HCT116 (cell line): ENCODE measurements around the gene CPED1. TPM values are rescaled to one million over a fixed set of nuclear protein-coding genes. Genes with fewer than 3 reads are reported as not detected.

Experiments used
- ATAC-seq: fragments of 200-7000 bp; cut with Tn5 transposase; 2 replicates; pipeline ENCODE4 v1.9.1; 2020; ENCODE audit warnings: mild to moderate bottlenecking, moderate library complexity
- BruUV-seq: library from RNA; stranded (reverse); fragments of 400-500 nt; replicated peaks from 2 replicates; lab custom pipeline; 2021; lab: Mats Ljungman, UMichigan
- CTCF ChIA-PET: fragments of 300-600 bp; sonication (Branson Sonifier 250); formaldehyde crosslinking; loops from one replicate; lab custom pipeline; 2021; ENCODE audit warnings: antibody characterized with exemption; lab: Charles Lee
- POLR2A ChIA-PET: fragments of 300-600, 350-600 bp; sonication (Branson Sonifier 250); formaldehyde crosslinking; loops from one replicate; lab custom pipeline; 2021; ENCODE audit warnings: antibody characterized with exemption; lab: Charles Lee
- RAD21 ChIA-PET, 2 experiments: fragments of 300-600 bp; sonication (Branson Sonifier 250); formaldehyde crosslinking; loops; one replicate each; lab custom pipeline; 2023; ENCODE audit warnings: low total read pairs in 2 of 2; ENCODE audit not compliant: uncharacterized antibody in 2 of 2, unreplicated experiment in 2 of 2, low non-redundant PET in 1 of 2; lab: Charles Lee
- DNase-seq: peaks from one replicate; pipeline ENCODE4 v3.0.0-alpha.2; 2010; ENCODE audit warnings: low read depth, low spot score
- H2AFZ ChIP-seq: fragments of 200-600 bp; shearing (Covaris generic), sonication (generic); 2 replicates; pipeline ENCODE4 v1.6.1; 2017; ENCODE audit warnings: low read depth, mixed run types, mixed read lengths, antibody characterized with exemption, low read length; ENCODE audit not compliant: poor library complexity, severe bottlenecking
- H3K27ac ChIP-seq: 2 replicates; pipeline ENCODE4 v1.5.1; 2012; ENCODE audit warnings: low read depth, low read length
- H3K27me3 ChIP-seq: fragments of 200-600 bp; sonication (generic); 2 replicates; pipeline ENCODE4 v1.6.1; 2016; ENCODE audit warnings: mixed run types, low read length, mixed read lengths; ENCODE audit not compliant: insufficient read depth
- H3K36me3 ChIP-seq, 2 experiments: fragments of 200-500 bp in 1 of 2; fragments of 200-600 bp in 1 of 2; sonication (Bioruptor generic) in 1 of 2; sonication (generic) in 1 of 2; 2 replicates each; pipeline versions ENCODE4 v1.5.1 to v1.6.1; 2014 to 2016; ENCODE audit warnings: low read length in 2 of 2, inconsistent platforms in 1 of 2, mixed read lengths in 1 of 2, mixed run types in 1 of 2; ENCODE audit not compliant: insufficient read depth in 2 of 2, control insufficient read depth in 1 of 2
- H3K4me1 ChIP-seq, 2 experiments: fragments of 200-600 bp in 1 of 2; sonication (generic) in 1 of 2; 2 replicates each; pipeline versions ENCODE4 v1.5.1 to v1.6.1; 2012 to 2017; ENCODE audit warnings: low read length in 2 of 2, inconsistent platforms in 1 of 2, mild to moderate bottlenecking in 1 of 2, mixed read lengths in 1 of 2, mixed run types in 1 of 2, moderate library complexity in 1 of 2; ENCODE audit not compliant: insufficient read depth in 2 of 2, control insufficient read depth in 1 of 2
- H3K4me2 ChIP-seq: fragments of 200-600 bp; sonication (generic); 2 replicates; pipeline ENCODE4 v1.6.1; 2017; ENCODE audit warnings: mixed run types, low read length, mixed read lengths
- H3K4me3 ChIP-seq, 2 experiments: fragments of 200-600 bp in 1 of 2; sonication (generic) in 1 of 2; replicated peaks in 1 of 2; 2 replicates each; pipeline ENCODE4 v1.5.1; 2011 to 2016; ENCODE audit warnings: low read length in 2 of 2, control low read depth in 1 of 2, low read depth in 1 of 2, mild to moderate bottlenecking in 1 of 2, mixed read lengths in 1 of 2, mixed run types in 1 of 2
- H3K79me2 ChIP-seq: fragments of 200-600 bp; sonication (generic); 2 replicates; pipeline ENCODE4 v1.6.1; 2017; ENCODE audit warnings: mild to moderate bottlenecking, mixed run types, low read length, moderate library complexity, mixed read lengths; ENCODE audit not compliant: insufficient read depth
- H3K9ac ChIP-seq: fragments of 200-600 bp; sonication (generic); 2 replicates; pipeline ENCODE4 v1.6.1; 2016; ENCODE audit warnings: low read length, mixed read lengths
- H3K9me2 ChIP-seq: fragments of 200-600 bp; sonication (generic), shearing (Covaris generic); 2 replicates; pipeline ENCODE4 v1.6.1; 2017; ENCODE audit warnings: mixed run types, mild to moderate bottlenecking, moderate library complexity; ENCODE audit not compliant: insufficient read depth
- H3K9me3 ChIP-seq, 2 experiments: fragments of 200-500 bp in 1 of 2; fragments of 200-600 bp in 1 of 2; sonication (Bioruptor generic) in 1 of 2; sonication (generic) in 1 of 2; 2 replicates each; pipeline ENCODE4 v1.6.1; 2014 to 2017; ENCODE audit warnings: low read length in 2 of 2, mixed read lengths in 2 of 2, inconsistent platforms in 1 of 2, low read depth in 1 of 2, mild to moderate bottlenecking in 1 of 2, mixed run types in 1 of 2, moderate library complexity in 1 of 2; ENCODE audit not compliant: control insufficient read depth in 1 of 2, insufficient read depth in 1 of 2
- H4K20me1 ChIP-seq: fragments of 200-600 bp; sonication (generic), shearing (Covaris generic); 2 replicates; pipeline ENCODE4 v1.6.1; 2017; ENCODE audit warnings: mixed run types, mild to moderate bottlenecking, moderate library complexity; ENCODE audit not compliant: insufficient read depth
- CBX3 ChIP-seq: IDR thresholded peaks from 2 replicates; pipeline ENCODE4 v1.6.1; 2012; ENCODE audit warnings: low read depth
- EGR1 ChIP-seq: IDR thresholded peaks from 2 replicates; pipeline ENCODE4 v1.6.1; 2012; ENCODE audit warnings: low read depth
- EZH2phosphoT487 ChIP-seq: fragments of 200-600 bp; IDR thresholded peaks from 2 replicates; pipeline ENCODE4 v1.6.1; 2018; ENCODE audit warnings: antibody characterized with exemption, borderline replicate concordance
- RAD21 ChIP-seq: IDR thresholded peaks from 2 replicates; pipeline ENCODE4 v1.6.1; 2012; ENCODE audit warnings: low read depth, mild to moderate bottlenecking
- SIN3A ChIP-seq: IDR thresholded peaks from 2 replicates; pipeline ENCODE4 v1.6.1; 2012; ENCODE audit warnings: low read depth
- SP1 ChIP-seq: IDR thresholded peaks from 2 replicates; pipeline ENCODE4 v1.6.1; 2012; ENCODE audit warnings: low read depth
- TCF7L2 ChIP-seq: IDR thresholded peaks from 2 replicates; pipeline ENCODE4 v1.7.0; 2011; ENCODE audit warnings: borderline replicate concordance, inconsistent platforms; ENCODE audit not compliant: insufficient read depth, insufficient read length; ENCODE audit errors: extremely low read depth
- intact Hi-C: fragments of 100-400 bp; cut with micrococcal nuclease; formaldehyde crosslinking; loops from 2 replicates; pipeline ENCODE4 v1.10.0; 2022
- total RNA-seq: library from RNA; stranded (reverse); gene quantifications from one replicate; pipeline ENCODE4 v1.2.1, GENCODE V29; 2021; ENCODE audit not compliant: unreplicated experiment
- TF ChIP-seq, protein P1 (sequence below): IDR thresholded peaks from 2 replicates; pipeline ENCODE4 v1.6.1; 2012
- TF ChIP-seq, protein P2 (sequence below): IDR thresholded peaks from 2 replicates; pipeline ENCODE4 v1.6.1; 2012; ENCODE audit warnings: low read depth

Gene CPED1
- total RNA-seq, 1 experiment from 2014 or later: 1.2 TPM

DNA sequence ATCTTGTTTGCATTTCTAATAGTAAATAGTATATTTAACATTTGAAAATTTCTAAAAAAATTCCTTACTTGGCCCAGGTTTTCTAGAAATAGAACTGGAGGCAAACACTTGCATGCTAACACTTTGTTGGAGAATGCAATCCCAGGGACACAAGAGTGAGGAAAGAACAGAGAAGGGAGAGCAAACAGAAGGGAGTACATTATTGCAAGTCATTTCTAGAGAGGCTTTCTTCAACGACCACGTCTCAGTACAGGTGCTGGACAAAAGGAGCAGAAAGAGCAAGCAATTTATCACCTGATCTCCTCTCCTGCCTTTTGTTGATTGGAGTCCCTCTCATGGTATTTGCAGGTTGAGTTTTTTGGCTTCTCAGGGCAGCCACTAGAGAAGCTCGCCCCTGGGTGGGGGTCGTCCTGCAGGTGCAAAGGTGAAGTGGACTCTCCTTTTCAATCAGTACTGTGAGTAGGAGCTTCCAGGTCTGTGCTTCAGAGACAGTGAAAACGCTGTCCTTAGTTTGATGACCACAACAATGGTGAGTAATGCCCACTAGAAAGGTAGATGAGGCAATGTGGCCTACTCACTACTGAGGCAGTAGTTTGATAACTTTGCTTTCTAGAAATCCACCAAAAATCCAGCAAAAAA, 5.2 kb downstream of the CPED1 start:
- H3K9ac ChIP-seq: no peak overlapping the region
- H3K27me3 ChIP-seq: no peaks in the 10 kb centered on the region
- H4K20me1 ChIP-seq: no peaks in the 10 kb centered on the region
- no peaks in the 10 kb centered on the region for H3K36me3 ChIP-seq
- POLR2A ChIA-PET: no interaction called here
- H3K27ac ChIP-seq: no peak overlapping the region
- no TSS peak for BruUV-seq
- H2AFZ ChIP-seq: no peak overlapping the region
- H3K4me1 ChIP-seq: peaks cover 0 to 7% of the 10 kb centered on the region in 2 experiments; a peak in 1 of 4 replicates
- no peak for TF ChIP-seq CBX3
- TF ChIP-seq RAD21: no peak
- no peak for TF ChIP-seq TCF7L2
- TF ChIP-seq EZH2phosphoT487: no peak
- TF ChIP-seq, protein P1, sequence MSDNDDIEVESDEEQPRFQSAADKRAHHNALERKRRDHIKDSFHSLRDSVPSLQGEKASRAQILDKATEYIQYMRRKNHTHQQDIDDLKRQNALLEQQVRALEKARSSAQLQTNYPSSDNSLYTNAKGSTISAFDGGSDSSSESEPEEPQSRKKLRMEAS: no peak
- H3K4me2 ChIP-seq: no peak overlapping the region
- no peak overlapping the region for H3K4me3 ChIP-seq
- DNase-seq (no peak), ATAC-seq (no peak)
- CTCF ChIA-PET: no interaction called here
- RAD21 ChIA-PET: no interaction called here
- H3K9me2 ChIP-seq: no peaks in the 10 kb centered on the region
- H3K9me3 ChIP-seq: no peaks in the 10 kb centered on the region
- intact Hi-C loops: no loop called here
- H3K79me2 ChIP-seq: no peaks in the 10 kb centered on the region

DNA sequence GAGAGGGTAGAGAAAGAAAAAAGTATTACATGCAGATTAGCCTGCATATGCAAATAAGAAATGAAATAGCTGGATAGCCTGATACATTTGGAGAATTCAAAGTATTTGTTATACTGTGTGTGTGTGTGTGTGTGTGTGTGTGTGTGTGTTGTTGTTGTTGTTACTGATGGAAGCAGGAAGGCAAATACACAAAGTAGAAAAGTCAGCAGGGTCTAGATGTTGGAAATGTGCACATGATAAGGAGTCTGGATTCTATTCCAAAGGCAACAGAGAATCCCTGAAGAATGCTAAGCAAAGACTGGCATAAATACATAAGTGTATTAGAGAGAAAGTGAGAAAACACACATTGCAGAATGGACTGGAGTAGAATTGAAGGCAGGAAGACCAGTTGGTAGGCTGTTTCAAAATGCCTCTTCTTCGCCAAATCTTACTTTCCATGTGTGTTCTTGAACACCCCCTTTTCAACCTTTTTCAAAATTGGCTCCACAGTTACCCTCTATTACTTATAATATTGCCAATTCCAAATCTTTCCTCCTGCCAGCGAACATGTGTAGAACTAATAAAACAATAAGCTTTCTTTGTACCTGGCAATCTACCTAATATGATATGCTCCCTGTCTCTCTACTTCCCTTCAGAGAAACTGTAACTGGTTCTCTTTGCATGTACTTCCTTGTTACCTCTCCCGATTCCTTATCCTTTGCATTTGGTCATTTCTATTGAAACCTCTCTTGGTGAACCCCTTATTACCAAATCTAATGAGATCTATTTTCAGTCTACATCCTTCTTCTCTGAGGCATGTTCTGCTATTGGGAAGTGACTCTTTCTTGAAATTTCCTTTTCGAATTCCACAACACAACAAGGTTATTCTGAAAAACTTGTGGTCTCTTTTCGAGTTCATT, 6.2 kb downstream of the CPED1 start:
- no peak for DNase-seq
- H2AFZ ChIP-seq: no peak overlapping the region
- ChIA-PET CTCF (no interaction called here), POLR2A (no interaction called here), RAD21 (no interaction called here)
- H3K4me2 ChIP-seq: no peak overlapping the region
- no peaks in the 10 kb centered on the region for H3K27me3 ChIP-seq
- no peak overlapping the region for H3K4me3 ChIP-seq
- BruUV-seq: no TSS peak
- no peaks in the 10 kb centered on the region for H3K4me1 ChIP-seq
- H3K79me2 ChIP-seq: no peaks in the 10 kb centered on the region
- H3K9me3 ChIP-seq: no peaks in the 10 kb centered on the region
- no peaks in the 10 kb centered on the region for H3K9me2 ChIP-seq
- no peaks in the 10 kb centered on the region for H3K36me3 ChIP-seq
- no peak overlapping the region for H3K27ac ChIP-seq
- TF ChIP-seq CBX3 (no peak), EGR1 (no peak), SP1 (no peak), SIN3A (no peak)
- TF ChIP-seq, protein P2, sequence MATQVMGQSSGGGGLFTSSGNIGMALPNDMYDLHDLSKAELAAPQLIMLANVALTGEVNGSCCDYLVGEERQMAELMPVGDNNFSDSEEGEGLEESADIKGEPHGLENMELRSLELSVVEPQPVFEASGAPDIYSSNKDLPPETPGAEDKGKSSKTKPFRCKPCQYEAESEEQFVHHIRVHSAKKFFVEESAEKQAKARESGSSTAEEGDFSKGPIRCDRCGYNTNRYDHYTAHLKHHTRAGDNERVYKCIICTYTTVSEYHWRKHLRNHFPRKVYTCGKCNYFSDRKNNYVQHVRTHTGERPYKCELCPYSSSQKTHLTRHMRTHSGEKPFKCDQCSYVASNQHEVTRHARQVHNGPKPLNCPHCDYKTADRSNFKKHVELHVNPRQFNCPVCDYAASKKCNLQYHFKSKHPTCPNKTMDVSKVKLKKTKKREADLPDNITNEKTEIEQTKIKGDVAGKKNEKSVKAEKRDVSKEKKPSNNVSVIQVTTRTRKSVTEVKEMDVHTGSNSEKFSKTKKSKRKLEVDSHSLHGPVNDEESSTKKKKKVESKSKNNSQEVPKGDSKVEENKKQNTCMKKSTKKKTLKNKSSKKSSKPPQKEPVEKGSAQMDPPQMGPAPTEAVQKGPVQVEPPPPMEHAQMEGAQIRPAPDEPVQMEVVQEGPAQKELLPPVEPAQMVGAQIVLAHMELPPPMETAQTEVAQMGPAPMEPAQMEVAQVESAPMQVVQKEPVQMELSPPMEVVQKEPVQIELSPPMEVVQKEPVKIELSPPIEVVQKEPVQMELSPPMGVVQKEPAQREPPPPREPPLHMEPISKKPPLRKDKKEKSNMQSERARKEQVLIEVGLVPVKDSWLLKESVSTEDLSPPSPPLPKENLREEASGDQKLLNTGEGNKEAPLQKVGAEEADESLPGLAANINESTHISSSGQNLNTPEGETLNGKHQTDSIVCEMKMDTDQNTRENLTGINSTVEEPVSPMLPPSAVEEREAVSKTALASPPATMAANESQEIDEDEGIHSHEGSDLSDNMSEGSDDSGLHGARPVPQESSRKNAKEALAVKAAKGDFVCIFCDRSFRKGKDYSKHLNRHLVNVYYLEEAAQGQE: no peak
- TF ChIP-seq, all 23 proteins: peak for 0
- Histone ChIP-seq H3K9ac (no peak overlapping the region), H4K20me1 (no peaks in the 10 kb centered on the region)
- intact Hi-C loops: no loop called here
- no peak for ATAC-seq
